ENCODE measurements around the gene RUFY1.

RUFY1 gene

DNA sequence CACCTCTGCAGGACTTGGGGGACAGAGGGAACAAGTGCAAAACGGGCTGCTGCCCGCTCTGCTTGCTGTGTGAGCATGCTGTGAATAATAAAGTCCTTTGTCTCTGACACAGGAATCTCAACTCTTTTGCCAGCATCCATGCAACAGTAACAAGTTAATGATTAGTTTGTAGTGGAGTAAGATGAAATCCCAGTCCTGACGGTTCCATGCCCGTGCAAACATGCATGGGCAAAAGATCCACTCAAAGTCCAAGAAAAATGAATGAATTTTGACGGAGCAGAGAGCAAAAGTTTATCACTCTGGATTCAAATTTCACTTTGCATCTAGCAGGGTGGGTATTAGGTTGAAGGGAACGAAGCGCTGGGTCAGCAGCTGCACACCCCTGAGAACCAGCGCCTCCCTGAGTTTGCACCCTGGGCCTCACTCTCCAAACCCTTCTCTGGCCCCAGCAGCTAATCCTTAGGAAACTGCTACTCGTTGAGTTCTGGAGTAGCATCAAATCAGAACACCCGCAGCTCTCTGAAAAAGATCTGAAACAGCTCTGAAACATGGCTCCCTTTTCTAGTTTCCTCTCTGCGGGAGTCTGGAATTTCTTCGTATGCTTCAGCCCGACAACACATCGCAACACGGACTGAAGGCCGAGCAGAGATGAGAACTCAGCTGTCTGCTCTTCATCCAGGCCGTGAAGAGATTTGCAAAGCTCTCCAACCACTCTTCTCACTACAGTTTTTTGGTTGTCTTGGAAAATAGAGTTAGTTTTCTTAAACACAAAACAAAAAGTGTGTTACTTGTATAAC, 45.6 kb upstream of the RUFY1 start:
- H3K4me2 ChIP-seq (ENCODE audit: insufficient read depth, low read length) = no peak overlapping the region
- H3K36me3 ChIP-seq (ENCODE audit: insufficient read depth, low read length) = no peaks in the 10 kb centered on the region
- no peaks in the 10 kb centered on the region for H3K9me3 ChIP-seq (ENCODE audit: insufficient read depth, low read length, severe bottlenecking)
- no peaks in the 10 kb centered on the region for H3K4me1 ChIP-seq (ENCODE audit: insufficient read depth, low read length)
- DNase-seq = no peak
- H2AFZ ChIP-seq (ENCODE audit: low read depth, low read length) = no peak overlapping the region
- TF ChIP-seq, protein P1, sequence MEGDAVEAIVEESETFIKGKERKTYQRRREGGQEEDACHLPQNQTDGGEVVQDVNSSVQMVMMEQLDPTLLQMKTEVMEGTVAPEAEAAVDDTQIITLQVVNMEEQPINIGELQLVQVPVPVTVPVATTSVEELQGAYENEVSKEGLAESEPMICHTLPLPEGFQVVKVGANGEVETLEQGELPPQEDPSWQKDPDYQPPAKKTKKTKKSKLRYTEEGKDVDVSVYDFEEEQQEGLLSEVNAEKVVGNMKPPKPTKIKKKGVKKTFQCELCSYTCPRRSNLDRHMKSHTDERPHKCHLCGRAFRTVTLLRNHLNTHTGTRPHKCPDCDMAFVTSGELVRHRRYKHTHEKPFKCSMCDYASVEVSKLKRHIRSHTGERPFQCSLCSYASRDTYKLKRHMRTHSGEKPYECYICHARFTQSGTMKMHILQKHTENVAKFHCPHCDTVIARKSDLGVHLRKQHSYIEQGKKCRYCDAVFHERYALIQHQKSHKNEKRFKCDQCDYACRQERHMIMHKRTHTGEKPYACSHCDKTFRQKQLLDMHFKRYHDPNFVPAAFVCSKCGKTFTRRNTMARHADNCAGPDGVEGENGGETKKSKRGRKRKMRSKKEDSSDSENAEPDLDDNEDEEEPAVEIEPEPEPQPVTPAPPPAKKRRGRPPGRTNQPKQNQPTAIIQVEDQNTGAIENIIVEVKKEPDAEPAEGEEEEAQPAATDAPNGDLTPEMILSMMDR (IDR thresholded peaks at IDR 0.05; ENCODE audit: borderline replicate concordance, extremely low read depth, low read length, poor library complexity, severe bottlenecking) = no peak
- TF ChIP-seq EZH2 (IDR thresholded peaks at IDR 0.05; ENCODE audit: borderline replicate concordance, low read depth, low read length, severe bottlenecking) = no peak
- H3K27me3 ChIP-seq (ENCODE audit: insufficient read depth, low read length, poor library complexity) = no peaks in the 10 kb centered on the region
- no peak overlapping the region for H3K9ac ChIP-seq (ENCODE audit: low read depth, low read length)
- ATAC-seq (ENCODE audit: insufficient read depth, low read depth) = no peak
- no peaks in the 10 kb centered on the region for H4K20me1 ChIP-seq (ENCODE audit: insufficient read depth, low read length)
- H3K79me2 ChIP-seq (ENCODE audit: insufficient read depth, low read length) = no peaks in the 10 kb centered on the region
- H3K27ac ChIP-seq (ENCODE audit: low read length) = no peak overlapping the region
- H3K4me3 ChIP-seq (ENCODE audit: low read depth in 1 of 2, low read length in 2 of 2) = no peak overlapping the region

GRCh38 chr5:179505636-179506261, 44.6 kb upstream of the RUFY1 start:
- DNase-seq (no peak), ATAC-seq (ENCODE audit: insufficient read depth, low read depth) (no peak)
- no peaks in the 10 kb centered on the region for H3K4me1 ChIP-seq (ENCODE audit: insufficient read depth, low read length)
- no peak overlapping the region for H3K4me2 ChIP-seq (ENCODE audit: insufficient read depth, low read length)
- H3K9me3 ChIP-seq (ENCODE audit: insufficient read depth, low read length, severe bottlenecking) = no peaks in the 10 kb centered on the region
- TF ChIP-seq, protein P1 (IDR thresholded peaks at IDR 0.05; ENCODE audit: borderline replicate concordance, extremely low read depth, low read length, poor library complexity, severe bottlenecking) = no peak
- no peak for TF ChIP-seq EZH2 (IDR thresholded peaks at IDR 0.05; ENCODE audit: borderline replicate concordance, low read depth, low read length, severe bottlenecking)
- H3K27me3 ChIP-seq (ENCODE audit: insufficient read depth, low read length, poor library complexity) = no peaks in the 10 kb centered on the region
- H3K27ac ChIP-seq (ENCODE audit: low read length) = no peak overlapping the region
- no peaks in the 10 kb centered on the region for H3K79me2 ChIP-seq (ENCODE audit: insufficient read depth, low read length)
- no peaks in the 10 kb centered on the region for H3K36me3 ChIP-seq (ENCODE audit: insufficient read depth, low read length)
- no peak overlapping the region for H2AFZ ChIP-seq (ENCODE audit: low read depth, low read length)
- no peak overlapping the region for H3K9ac ChIP-seq (ENCODE audit: low read depth, low read length)
- no peaks in the 10 kb centered on the region for H4K20me1 ChIP-seq (ENCODE audit: insufficient read depth, low read length)
- no peak overlapping the region for H3K4me3 ChIP-seq (ENCODE audit: low read depth in 1 of 2, low read length in 2 of 2)

DNA sequence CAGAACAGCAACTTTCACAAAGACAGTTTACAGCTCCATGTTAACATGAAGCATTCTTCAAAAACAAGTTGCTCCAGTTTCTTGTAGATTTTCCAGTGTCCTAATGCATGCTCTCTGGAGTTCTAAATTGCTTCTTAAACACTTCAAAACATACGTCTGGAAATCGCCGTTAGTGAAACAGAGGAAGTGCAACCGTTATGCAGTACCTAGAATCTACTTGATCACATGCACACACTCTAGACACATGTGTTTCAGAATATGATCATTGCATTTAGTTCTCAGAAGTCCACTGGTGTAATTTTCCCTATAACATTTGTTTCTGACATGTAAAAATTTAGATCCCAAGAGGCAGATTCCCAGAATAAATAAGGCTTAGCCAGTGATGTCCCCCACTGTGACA, 41.1 kb upstream of the RUFY1 start:
- H3K79me2 ChIP-seq (ENCODE audit: insufficient read depth, low read length) = no peaks in the 10 kb centered on the region
- H2AFZ ChIP-seq (ENCODE audit: low read depth, low read length) = no peak overlapping the region
- H3K9ac ChIP-seq (ENCODE audit: low read depth, low read length) = no peak overlapping the region
- DNase-seq = no peak
- no peak overlapping the region for H3K4me3 ChIP-seq (ENCODE audit: low read depth in 1 of 2, low read length in 2 of 2)
- no peak overlapping the region for H3K27ac ChIP-seq (ENCODE audit: low read length)
- peak; percentile 60; the same call in 2 of the 3 replicates for ATAC-seq (ENCODE audit: insufficient read depth, low read depth)
- no peak overlapping the region for H3K4me2 ChIP-seq (ENCODE audit: insufficient read depth, low read length)
- no peaks in the 10 kb centered on the region for H3K36me3 ChIP-seq (ENCODE audit: insufficient read depth, low read length)
- H3K4me1 ChIP-seq (ENCODE audit: insufficient read depth, low read length) = no peaks in the 10 kb centered on the region
- H3K27me3 ChIP-seq (ENCODE audit: insufficient read depth, low read length, poor library complexity) = no peaks in the 10 kb centered on the region
- no peaks in the 10 kb centered on the region for H3K9me3 ChIP-seq (ENCODE audit: insufficient read depth, low read length, severe bottlenecking)
- TF ChIP-seq, protein P1 (IDR thresholded peaks at IDR 0.05; ENCODE audit: borderline replicate concordance, extremely low read depth, low read length, poor library complexity, severe bottlenecking) = no peak
- no peak for TF ChIP-seq EZH2 (IDR thresholded peaks at IDR 0.05; ENCODE audit: borderline replicate concordance, low read depth, low read length, severe bottlenecking)
- no peaks in the 10 kb centered on the region for H4K20me1 ChIP-seq (ENCODE audit: insufficient read depth, low read length)

Measured in DND-41 (cell line).